ENCODE data around the gene ANKFN1. TPM values are rescaled to one million over a fixed set of nuclear protein-coding genes. Genes with fewer than 3 reads are reported as not detected.

The ANKFN1 gene
- total RNA-seq, 1 donor from 2014 or later = not detected

DNA sequence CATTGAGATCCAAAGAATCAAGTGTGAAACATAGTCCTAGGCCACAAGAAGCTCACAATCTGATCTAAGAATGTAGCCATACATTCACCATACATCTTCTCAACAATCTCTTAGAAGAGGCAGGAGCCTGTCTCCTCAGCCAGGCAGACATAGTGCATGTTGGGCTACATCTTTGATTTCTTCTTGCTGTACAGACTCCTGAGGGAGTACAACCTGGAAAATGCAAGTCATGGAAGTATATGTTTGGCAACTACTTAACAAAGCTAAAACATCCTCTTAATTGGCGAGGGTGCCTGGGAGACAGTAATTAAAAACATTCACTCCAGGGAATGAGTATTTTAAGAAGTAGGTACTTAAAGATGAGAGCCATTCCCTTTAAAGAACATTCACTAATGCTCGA, 361.0 kb downstream of the ANKFN1 start:
- ATAC-seq (no peak), DNase-seq (no peak)
- intact Hi-C loops (cut with micrococcal nuclease) = no loop called here

GRCh38 chr17:56514899-56515298, 361.6 kb downstream of the ANKFN1 start:
- no peak for DNase-seq
- no peak for ATAC-seq
- intact Hi-C loops (cut with micrococcal nuclease) = no loop called here

- ATAC-seq = peak; percentile 17
- intact Hi-C loops (cut with micrococcal nuclease) = no loop called here
- no peak for DNase-seq
These were observed 368.3 kb downstream of the ANKFN1 start for GRCh38 chr17:56521414-56522141.

DNA sequence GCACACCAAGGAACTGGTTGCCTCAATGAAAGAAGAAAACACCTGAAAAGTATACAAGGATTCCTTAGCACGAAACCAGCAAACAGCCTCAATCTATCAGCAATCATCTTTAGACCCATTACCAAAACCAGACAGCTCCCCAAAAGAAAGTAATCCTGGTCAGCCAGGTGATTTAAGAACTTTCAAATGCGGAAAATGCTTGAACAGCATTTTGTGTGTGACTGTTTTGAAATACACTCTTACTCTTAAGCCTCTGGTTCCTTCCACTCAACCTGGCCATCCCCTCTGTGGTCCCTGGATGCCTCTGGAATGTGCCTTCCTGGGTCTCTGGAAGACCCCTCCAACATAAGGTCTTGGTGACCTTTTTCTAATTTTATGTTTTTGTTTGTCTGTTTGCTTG, 369.8 kb downstream of the ANKFN1 start:
- DNase-seq (no peak), ATAC-seq (no peak)
- intact Hi-C loops (cut with micrococcal nuclease) = no loop called here

- no peak for ATAC-seq
- intact Hi-C loops (cut with micrococcal nuclease) = no loop called here
These were observed 375.4 kb downstream of the ANKFN1 start for GRCh38 chr17:56528696-56529095.

DNA sequence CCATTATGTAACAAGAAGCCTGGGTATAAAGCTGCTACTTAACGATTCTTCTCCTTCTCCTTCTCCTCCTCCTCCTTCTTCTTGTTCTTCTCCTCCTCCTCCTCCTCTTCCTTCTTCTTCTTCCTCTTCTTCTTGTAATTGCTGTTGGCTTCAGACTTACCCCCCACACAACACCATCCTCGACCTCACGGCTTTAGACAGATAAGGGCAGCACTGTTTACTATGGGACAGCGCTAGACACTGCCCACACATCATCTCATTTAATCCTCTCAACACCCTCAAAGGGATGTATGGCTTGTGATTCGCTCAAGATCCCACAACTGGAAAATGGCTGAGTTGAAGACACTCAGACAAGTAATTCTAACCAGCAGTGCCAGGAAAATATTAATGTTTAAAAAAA, 379.7 kb downstream of the ANKFN1 start:
- ATAC-seq (no peak), DNase-seq (no peak)
- intact Hi-C loops (cut with micrococcal nuclease) = no loop called here

More at GRCh38 chr17:56528696-56529095, 375.4 kb downstream of the ANKFN1 start:
- no peak for DNase-seq

GRCh38 chr17:56536766-56537165, 383.5 kb downstream of the ANKFN1 start:
- no peak for DNase-seq
- intact Hi-C loops (cut with micrococcal nuclease) = no loop called here
- no peak for ATAC-seq

- no peak for DNase-seq
- intact Hi-C loops (cut with micrococcal nuclease) = no loop called here
- ATAC-seq = no peak
These were observed 387.6 kb downstream of the ANKFN1 start for GRCh38 chr17:56540836-56541235.

DNA sequence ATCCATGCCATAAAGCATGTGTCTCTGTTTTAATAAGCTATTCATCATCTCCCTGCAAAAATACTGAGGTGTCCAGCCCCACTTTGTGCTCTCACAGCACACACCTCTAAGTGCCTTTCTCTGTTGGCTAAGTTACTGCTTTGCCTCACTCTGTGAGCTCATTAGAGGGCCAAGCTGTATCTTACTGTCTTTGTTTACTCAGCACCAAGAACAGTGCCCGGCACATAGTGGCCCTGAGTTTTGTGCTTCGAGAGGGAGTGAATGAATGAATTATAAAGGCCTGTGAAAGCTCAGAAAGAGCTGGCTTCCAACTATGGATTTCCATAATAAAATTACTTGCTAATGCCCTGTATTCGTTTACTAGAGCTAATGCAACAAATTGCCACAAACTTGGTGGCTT, 390.0 kb downstream of the ANKFN1 start:
- ATAC-seq (no peak), DNase-seq (no peak)
- intact Hi-C loops (cut with micrococcal nuclease) = no loop called here

- DNase-seq (no peak), ATAC-seq (no peak)
- intact Hi-C loops (cut with micrococcal nuclease) = no loop called here
These were observed 391.8 kb downstream of the ANKFN1 start for GRCh38 chr17:56545106-56545505.

- DNase-seq (no peak), ATAC-seq (no peak)
- intact Hi-C loops (cut with micrococcal nuclease) = no loop called here
These were observed 392.7 kb downstream of the ANKFN1 start for GRCh38 chr17:56545930-56546329.

GRCh38 chr17:56548661-56549060, 395.4 kb downstream of the ANKFN1 start:
- ATAC-seq (no peak), DNase-seq (no peak)
- intact Hi-C loops (cut with micrococcal nuclease) = no loop called here

- intact Hi-C loops (cut with micrococcal nuclease) = no loop called here
- DNase-seq (no peak), ATAC-seq (no peak)
These were observed 396.2 kb downstream of the ANKFN1 start for GRCh38 chr17:56549501-56549900.

DNA sequence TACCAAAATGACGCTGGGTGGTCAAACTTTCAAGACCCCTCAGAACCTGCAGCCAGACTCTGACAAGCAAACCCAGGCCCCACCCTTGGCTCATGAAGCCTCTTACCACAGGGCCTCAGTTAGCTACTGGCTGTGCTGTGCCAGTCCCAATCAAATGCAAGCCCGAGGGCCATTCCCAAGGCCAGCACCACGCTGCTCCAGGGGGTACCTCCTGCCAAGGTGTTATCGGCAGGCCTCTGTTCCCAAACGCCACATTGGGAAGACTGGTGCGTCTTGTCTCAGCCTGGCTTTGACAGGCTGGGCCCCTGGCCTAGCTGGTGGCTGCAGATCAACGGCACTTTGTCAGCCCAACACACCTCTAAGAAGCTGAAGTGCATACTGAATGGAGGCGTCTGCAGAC, 404.4 kb downstream of the ANKFN1 start:
- intact Hi-C loops (cut with micrococcal nuclease) = no loop called here
- no peak for DNase-seq
- ATAC-seq = no peak

GRCh38 chr17:56558088-56558487, 404.8 kb downstream of the ANKFN1 start:
- ATAC-seq = no peak
- DNase-seq = no peak
- intact Hi-C loops (cut with micrococcal nuclease) = no loop called here

Measured in left ventricle myocardium superior (tissue), 1 donor.